Prostate gland (tissue), 2 donors: ENCODE measurements around the gene TRMT2A. TPM values are rescaled to one million over a fixed set of nuclear protein-coding genes. Genes with fewer than 3 reads are reported as not detected.

ENCODE experiments used
- DNase-seq: peaks from one replicate; pipeline ENCODE4 v3.0.0-alpha.2; 2019; ENCODE audit warnings: low spot score
- H3K27ac ChIP-seq, 2 donors: fragments of 200-600 bp; sonication (generic); 2 replicates each; pipeline ENCODE4 v1.5.1; 2017 to 2019
- H3K27me3 ChIP-seq: fragments of 200-600 bp; sonication (generic); replicated peaks from 2 replicates; pipeline ENCODE4 v1.5.1; 2019; ENCODE audit not compliant: insufficient read depth
- H3K36me3 ChIP-seq, 2 donors: fragments of 200-600 bp; sonication (generic); 1 replicate in 1 of 2; 2 replicates in 1 of 2; pipeline versions ENCODE4 v1.5.1 to v1.8.1; 2017 to 2019
- H3K4me1 ChIP-seq: fragments of 200-600 bp; sonication (generic); replicated peaks from 2 replicates; pipeline ENCODE4 v1.5.1; 2019
- H3K4me3 ChIP-seq, 2 donors: fragments of 200-600 bp; sonication (generic); 2 replicates each; pipeline ENCODE4 v1.5.1; 2017 to 2019
- H3K9me3 ChIP-seq: fragments of 200-600 bp; sonication (generic); 2 replicates; pipeline ENCODE4 v1.5.1; 2017
- CTCF ChIP-seq, 4 experiments: fragments of 200-600 bp in 2 of 4; fragments of 450-650 bp in 2 of 4; sonication (generic) in 2 of 4; IDR thresholded peaks; 1 replicate in 3 of 4; 2 replicates in 1 of 4; pipeline ENCODE4 v1.5.1; 2016 to 2019; ENCODE audit warnings: antibody characterized with exemption in 4 of 4, mild to moderate bottlenecking in 2 of 4, moderate library complexity in 2 of 4
- POLR2A ChIP-seq: fragments of 450-650 bp; IDR thresholded peaks from one replicate; pipeline ENCODE4 v1.6.1; 2016; ENCODE audit warnings: antibody characterized with exemption, mild to moderate bottlenecking
- POLR2AphosphoS5 ChIP-seq: sonication (generic); formaldehyde crosslinking; IDR thresholded peaks from one replicate; pipeline ENCODE4 v1.6.1; 2017; ENCODE audit warnings: antibody characterized with exemption
- WGBS: methylation state at CpG from one replicate; pipeline ENCODE4 v1.1.5; 2018; 5-methylcytosine and 5-hydroxymethylcytosine counted together
- intact Hi-C: fragments of 100-400 bp; cut with DNase I; formaldehyde crosslinking; loops from one replicate; pipeline ENCODE4 v1.14.2; 2022
- total RNA-seq, 2 donors: library from RNA; depleted of rRNA; stranded (reverse); fragments of >200 nt; gene quantifications; one replicate each; pipeline ENCODE4 v1.1.0, GENCODE V29; 2016

Gene TRMT2A
- total RNA-seq, 2 donors from 2014 or later = 65.8 to 123 TPM

- intact Hi-C loops = no loop called here
- no peak overlapping the region for H3K4me3 ChIP-seq
- no peak overlapping the region for H3K27ac ChIP-seq
- no peaks in the 10 kb centered on the region for H3K4me1 ChIP-seq
- no peak for DNase-seq
- H3K27me3 ChIP-seq = no peaks in the 10 kb centered on the region
- no peaks in the 10 kb centered on the region for H3K36me3 ChIP-seq
- 91% methylated on average over 15 of the region's 16 CpGs for WGBS
- TF ChIP-seq CTCF (IDR thresholded peaks at IDR 0.05) (no peak), POLR2AphosphoS5 (no peak)
- no peaks in the 10 kb centered on the region for H3K9me3 ChIP-seq
Measured at GRCh38 chr22:20138868-20139267, 21.8 kb upstream of the TRMT2A start.

- Histone ChIP-seq H3K9me3 (no peaks in the 10 kb centered on the region), H3K4me3 (no peak overlapping the region), H3K27ac (no peak overlapping the region), H3K4me1 (no peaks in the 10 kb centered on the region), H3K27me3 (no peaks in the 10 kb centered on the region), H3K36me3 (no peaks in the 10 kb centered on the region)
- no peak for DNase-seq
- TF ChIP-seq CTCF (IDR thresholded peaks at IDR 0.05) (no peak), POLR2AphosphoS5 (no peak), POLR2A (no peak)
- intact Hi-C loops = no loop called here
- WGBS = 43% methylated on average over 4 of the region's 4 CpGs
Measured at GRCh38 chr22:20138417-20138738, 21.4 kb upstream of the TRMT2A start.

GRCh38 chr22:20137671-20138416 is 20.8 kb upstream of the TRMT2A start:
- DNase-seq = no peak
- TF ChIP-seq CTCF (IDR thresholded peaks at IDR 0.05) (no peak), POLR2A (no peak), POLR2AphosphoS5 (no peak)
- intact Hi-C loops = no loop called here
- no peak overlapping the region for H3K4me3 ChIP-seq
- peaks cover 4% of the 10 kb centered on the region for H3K4me1 ChIP-seq
- H3K27ac ChIP-seq = no peak overlapping the region
- no peaks in the 10 kb centered on the region for H3K9me3 ChIP-seq
- H3K27me3 ChIP-seq = no peaks in the 10 kb centered on the region
- H3K36me3 ChIP-seq = no peaks in the 10 kb centered on the region
- WGBS = 43% methylated on average over 25 of the region's 26 CpGs

GRCh38 chr22:20137113-20137512 is 20.1 kb upstream of the TRMT2A start:
- TF ChIP-seq POLR2A (no peak), CTCF (IDR thresholded peaks at IDR 0.05) (no peak), POLR2AphosphoS5 (no peak)
- Histone ChIP-seq H3K36me3 (no peaks in the 10 kb centered on the region), H3K4me1 (peaks cover 9% of the 10 kb centered on the region), H3K9me3 (no peaks in the 10 kb centered on the region), H3K27ac (no peak overlapping the region), H3K4me3 (no peak overlapping the region), H3K27me3 (no peaks in the 10 kb centered on the region)
- intact Hi-C loops = no loop called here
- DNase-seq = no peak
- 83% methylated on average over 10 of the region's 13 CpGs for WGBS

- no peak overlapping the region for H3K4me3 ChIP-seq
- TF ChIP-seq POLR2A (no peak), CTCF (IDR thresholded peaks at IDR 0.05) (no peak), POLR2AphosphoS5 (no peak)
- H3K36me3 ChIP-seq = no peaks in the 10 kb centered on the region
- no peaks in the 10 kb centered on the region for H3K9me3 ChIP-seq
- no peak overlapping the region for H3K27ac ChIP-seq
- no peak for DNase-seq
- intact Hi-C loops = no loop called here
- no peaks in the 10 kb centered on the region for H3K27me3 ChIP-seq
- WGBS = 91% methylated on average over 5 of the region's 5 CpGs
- peaks cover 9% of the 10 kb centered on the region for H3K4me1 ChIP-seq
Measured at GRCh38 chr22:20136603-20136873, 19.5 kb upstream of the TRMT2A start.
